Endothelial cell (in vitro differentiated cells): Measurements from ENCODE around the gene LMO2. TPM values are rescaled to one million over a fixed set of nuclear protein-coding genes. Genes with fewer than 3 reads are reported as not detected.

ENCODE experiments used
- DNase-seq: peaks from one replicate; pipeline ENCODE4 v3.0.0; 2021; ENCODE audit warnings: low spot score
- H3K27ac Mint-ChIP-seq: one replicate; pipeline ENCODE4 v1.8.0; 2021; ENCODE audit warnings: mixed read lengths, inconsistent platforms; ENCODE audit not compliant: unreplicated experiment
- H3K27me3 Mint-ChIP-seq: one replicate; pipeline ENCODE4 v1.8.0; 2021; ENCODE audit warnings: mild to moderate bottlenecking, moderate library complexity, mixed read lengths, inconsistent platforms; ENCODE audit not compliant: unreplicated experiment
- H3K36me3 Mint-ChIP-seq: one replicate; pipeline ENCODE4 v1.8.0; 2021; ENCODE audit warnings: mild to moderate bottlenecking, low read depth, mixed read lengths, inconsistent platforms; ENCODE audit not compliant: unreplicated experiment
- H3K4me1 Mint-ChIP-seq: one replicate; pipeline ENCODE4 v1.8.0; 2021; ENCODE audit warnings: mild to moderate bottlenecking, mixed read lengths, inconsistent platforms; ENCODE audit not compliant: unreplicated experiment
- H3K4me3 Mint-ChIP-seq: one replicate; pipeline ENCODE4 v1.8.0; 2021; ENCODE audit warnings: mild to moderate bottlenecking, mixed read lengths, inconsistent platforms; ENCODE audit not compliant: unreplicated experiment
- H3K9me3 Mint-ChIP-seq: one replicate; pipeline ENCODE4 v1.8.0; 2021; ENCODE audit warnings: mixed read lengths, inconsistent platforms; ENCODE audit not compliant: unreplicated experiment
- CTCF ChIP-seq: fragments of 200-600 bp; sonication (generic); IDR thresholded peaks from one replicate; pipeline ENCODE4 v1.5.0; 2021; ENCODE audit warnings: antibody characterized with exemption; ENCODE audit not compliant: unreplicated experiment
- total RNA-seq: library from RNA; stranded (reverse); fragmentation: NEBNext Ultra II Directional; extraction: Animal tissue kit (Norgen Biotek cat#: 25700); gene quantifications from one replicate; pipeline ENCODE4 v1.2.1, GENCODE V29; 2021; ENCODE audit not compliant: unreplicated experiment

LMO2 gene
- total RNA-seq, 1 donor from 2014 or later, result 223 TPM

DNA sequence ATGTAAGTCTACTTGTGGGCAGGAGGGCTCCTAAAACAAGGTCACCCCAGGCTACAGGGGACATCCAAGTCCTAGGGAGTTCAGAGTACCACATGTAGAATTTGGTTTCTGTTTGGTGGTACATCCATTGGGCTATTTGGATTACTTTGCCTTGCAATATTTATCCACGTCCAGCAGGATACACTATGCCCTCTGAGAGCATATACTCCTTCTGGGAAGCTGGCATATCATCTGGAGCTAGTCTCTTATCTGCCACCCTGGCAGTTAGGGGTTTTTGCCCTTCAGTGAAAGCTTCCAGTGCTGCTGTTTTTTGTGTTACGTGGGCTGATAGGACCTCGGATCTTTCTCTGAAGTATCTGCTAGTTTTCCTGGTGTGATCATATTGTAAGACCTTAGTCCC lies 7.3 kb downstream of the LMO2 start:
- Mint-ChIP-seq H3K27ac (no peak overlapping the region), H3K36me3 (no peaks in the 10 kb centered on the region), H3K27me3 (peaks cover 4% of the 10 kb centered on the region), H3K9me3 (no peaks in the 10 kb centered on the region), H3K4me1 (no peaks in the 10 kb centered on the region), H3K4me3 (no peak overlapping the region)
- DNase-seq, result no peak
- no peak for TF ChIP-seq CTCF

GRCh38 chr11:33884035-33884434 lies 7.8 kb downstream of the LMO2 start:
- Mint-ChIP-seq H3K36me3 (no peaks in the 10 kb centered on the region), H3K27ac (no peak overlapping the region), H3K4me3 (no peak overlapping the region), H3K4me1 (no peaks in the 10 kb centered on the region), H3K27me3 (peaks cover 4% of the 10 kb centered on the region), H3K9me3 (no peaks in the 10 kb centered on the region)
- TF ChIP-seq CTCF, result no peak
- DNase-seq, result no peak

- no peak for TF ChIP-seq CTCF
- H3K36me3 Mint-ChIP-seq, result no peaks in the 10 kb centered on the region
- no peak overlapping the region for H3K27ac Mint-ChIP-seq
- no peak overlapping the region for H3K4me3 Mint-ChIP-seq
- H3K9me3 Mint-ChIP-seq, result no peaks in the 10 kb centered on the region
- peaks cover 4% of the 10 kb centered on the region for H3K4me1 Mint-ChIP-seq
- DNase-seq, result no peak
- H3K27me3 Mint-ChIP-seq, result peaks cover 4% of the 10 kb centered on the region
These were observed 10.0 kb downstream of the LMO2 start for GRCh38 chr11:33881651-33882503.

DNA sequence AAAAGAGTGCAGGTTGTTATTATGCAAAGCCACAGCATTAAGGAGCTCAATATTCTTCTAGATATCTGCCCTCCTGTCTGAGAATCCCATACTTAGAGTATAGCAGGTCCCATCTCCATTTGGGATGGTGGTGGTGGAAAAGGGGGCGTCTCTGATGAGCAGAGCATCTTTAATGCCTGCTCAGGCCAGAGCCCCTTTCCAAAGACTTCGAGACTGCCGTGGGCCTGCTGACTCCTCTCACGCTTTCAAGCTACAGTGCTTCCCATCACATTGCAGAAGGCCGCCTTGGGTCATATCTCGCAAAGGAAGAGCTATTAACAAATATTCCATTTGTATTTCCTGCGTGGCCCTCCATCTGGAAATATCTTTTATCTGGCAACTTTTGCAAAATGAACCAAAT lies 10.9 kb downstream of the LMO2 start:
- Mint-ChIP-seq H3K27ac (no peak overlapping the region), H3K27me3 (peaks cover 4% of the 10 kb centered on the region), H3K4me1 (peaks cover 10% of the 10 kb centered on the region), H3K4me3 (no peak overlapping the region), H3K9me3 (no peaks in the 10 kb centered on the region), H3K36me3 (no peaks in the 10 kb centered on the region)
- TF ChIP-seq CTCF, result no peak
- no peak for DNase-seq

- no peak for TF ChIP-seq CTCF
- no peaks in the 10 kb centered on the region for H3K9me3 Mint-ChIP-seq
- peaks cover 3% of the 10 kb centered on the region for H3K27me3 Mint-ChIP-seq
- H3K36me3 Mint-ChIP-seq, result no peaks in the 10 kb centered on the region
- no peak overlapping the region for H3K27ac Mint-ChIP-seq
- DNase-seq, result no peak
- H3K4me1 Mint-ChIP-seq, result peaks cover 12% of the 10 kb centered on the region
- no peak overlapping the region for H3K4me3 Mint-ChIP-seq
These were observed 12.5 kb downstream of the LMO2 start for GRCh38 chr11:33879375-33879774.
